Muscle layer of duodenum (tissue), 2 donors: ENCODE results near the gene DNAH9.

Experiments
- H3K27ac ChIP-seq: one replicate; pipeline ENCODE4 v1.7.0; 2013; ENCODE audit warnings: mild to moderate bottlenecking, low read length
- H3K27me3 ChIP-seq: one replicate; pipeline ENCODE4 v1.7.0; 2013; ENCODE audit warnings: low read depth, mild to moderate bottlenecking, control low read depth, low read length
- H3K36me3 ChIP-seq, 2 donors: one replicate each; pipeline ENCODE4 v1.7.0; 2013; ENCODE audit warnings: low read length in 2 of 2, control low read depth in 1 of 2, mild to moderate bottlenecking in 1 of 2; ENCODE audit not compliant: insufficient read depth in 2 of 2, control insufficient read depth in 1 of 2
- H3K4me1 ChIP-seq, 2 donors: one replicate each; pipeline ENCODE4 v1.7.0; 2013; ENCODE audit warnings: low read length in 2 of 2, mild to moderate bottlenecking in 2 of 2, control low read depth in 1 of 2, moderate library complexity in 1 of 2; ENCODE audit not compliant: insufficient read depth in 2 of 2, control insufficient read depth in 1 of 2
- H3K4me3 ChIP-seq, 2 donors: one replicate each; pipeline ENCODE4 v1.7.0; 2013; ENCODE audit warnings: low read length in 2 of 2, low read depth in 1 of 2, mild to moderate bottlenecking in 1 of 2
- H3K9me3 ChIP-seq, 2 donors: one replicate each; pipeline ENCODE4 v1.7.0; 2013; ENCODE audit warnings: low read length in 2 of 2, control low read depth in 1 of 2, mild to moderate bottlenecking in 1 of 2; ENCODE audit not compliant: control insufficient read depth in 1 of 2
- donor health status: healthy.

Gene DNAH9, protein sequence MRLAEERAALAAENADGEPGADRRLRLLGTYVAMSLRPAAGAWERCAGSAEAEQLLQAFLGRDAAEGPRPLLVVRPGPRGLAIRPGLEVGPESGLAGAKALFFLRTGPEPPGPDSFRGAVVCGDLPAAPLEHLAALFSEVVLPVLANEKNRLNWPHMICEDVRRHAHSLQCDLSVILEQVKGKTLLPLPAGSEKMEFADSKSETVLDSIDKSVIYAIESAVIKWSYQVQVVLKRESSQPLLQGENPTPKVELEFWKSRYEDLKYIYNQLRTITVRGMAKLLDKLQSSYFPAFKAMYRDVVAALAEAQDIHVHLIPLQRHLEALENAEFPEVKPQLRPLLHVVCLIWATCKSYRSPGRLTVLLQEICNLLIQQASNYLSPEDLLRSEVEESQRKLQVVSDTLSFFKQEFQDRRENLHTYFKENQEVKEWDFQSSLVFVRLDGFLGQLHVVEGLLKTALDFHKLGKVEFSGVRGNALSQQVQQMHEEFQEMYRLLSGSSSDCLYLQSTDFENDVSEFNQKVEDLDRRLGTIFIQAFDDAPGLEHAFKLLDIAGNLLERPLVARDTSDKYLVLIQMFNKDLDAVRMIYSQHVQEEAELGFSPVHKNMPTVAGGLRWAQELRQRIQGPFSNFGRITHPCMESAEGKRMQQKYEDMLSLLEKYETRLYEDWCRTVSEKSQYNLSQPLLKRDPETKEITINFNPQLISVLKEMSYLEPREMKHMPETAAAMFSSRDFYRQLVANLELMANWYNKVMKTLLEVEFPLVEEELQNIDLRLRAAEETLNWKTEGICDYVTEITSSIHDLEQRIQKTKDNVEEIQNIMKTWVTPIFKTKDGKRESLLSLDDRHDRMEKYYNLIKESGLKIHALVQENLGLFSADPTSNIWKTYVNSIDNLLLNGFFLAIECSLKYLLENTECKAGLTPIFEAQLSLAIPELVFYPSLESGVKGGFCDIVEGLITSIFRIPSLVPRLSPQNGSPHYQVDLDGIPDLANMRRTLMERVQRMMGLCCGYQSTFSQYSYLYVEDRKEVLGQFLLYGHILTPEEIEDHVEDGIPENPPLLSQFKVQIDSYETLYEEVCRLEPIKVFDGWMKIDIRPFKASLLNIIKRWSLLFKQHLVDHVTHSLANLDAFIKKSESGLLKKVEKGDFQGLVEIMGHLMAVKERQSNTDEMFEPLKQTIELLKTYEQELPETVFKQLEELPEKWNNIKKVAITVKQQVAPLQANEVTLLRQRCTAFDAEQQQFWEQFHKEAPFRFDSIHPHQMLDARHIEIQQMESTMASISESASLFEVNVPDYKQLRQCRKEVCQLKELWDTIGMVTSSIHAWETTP (N-terminal part only)

DNA sequence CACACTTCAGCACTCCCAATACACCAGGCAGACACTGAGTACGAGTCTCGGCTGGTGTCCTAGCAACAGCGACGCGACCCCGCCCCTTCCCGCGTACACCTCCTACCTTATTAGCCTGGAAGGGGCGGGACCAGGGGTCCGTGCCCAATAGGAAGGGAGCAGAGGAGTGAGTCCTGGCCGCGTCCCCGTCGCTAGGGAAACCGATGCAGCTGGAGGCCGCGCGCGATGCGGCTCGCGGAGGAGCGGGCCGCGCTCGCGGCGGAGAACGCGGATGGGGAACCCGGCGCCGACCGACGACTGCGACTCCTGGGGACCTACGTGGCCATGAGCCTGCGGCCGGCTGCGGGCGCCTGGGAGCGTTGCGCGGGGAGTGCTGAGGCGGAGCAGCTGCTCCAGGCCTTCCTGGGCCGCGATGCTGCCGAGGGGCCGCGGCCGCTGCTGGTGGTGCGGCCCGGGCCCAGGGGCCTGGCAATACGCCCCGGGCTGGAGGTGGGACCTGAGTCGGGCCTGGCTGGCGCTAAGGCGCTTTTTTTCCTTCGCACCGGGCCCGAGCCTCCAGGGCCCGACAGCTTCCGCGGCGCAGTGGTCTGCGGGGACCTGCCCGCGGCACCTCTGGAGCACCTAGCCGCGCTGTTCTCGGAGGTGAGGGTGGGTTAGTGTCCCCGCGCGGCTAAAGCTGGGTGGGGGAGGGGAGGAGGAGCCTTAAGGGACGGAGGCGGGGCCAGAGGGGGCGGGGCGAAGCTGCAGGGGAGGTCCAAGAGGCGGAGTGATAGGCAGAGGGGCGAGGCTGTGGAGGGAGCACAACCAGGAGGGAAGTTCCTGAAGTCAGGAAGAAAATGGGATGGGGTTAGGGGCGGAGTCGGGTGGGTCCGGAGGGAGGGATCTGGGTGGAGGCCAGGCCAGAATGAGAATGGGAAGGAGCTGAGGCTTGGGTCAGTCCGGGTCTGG is at the start of gene DNAH9:
DNAH9 (plus strand) TSS at position 197 of the 948 bp plus-strand sequence; CDS start at position 226, 29 bp downstream.
- Histone ChIP-seq H3K36me3 (no peaks in the 10 kb centered on the region), H3K4me3 (peak within 1 kb of the TSS; percentile 40 to 77), H3K27me3 (no peaks in the 10 kb centered on the region), H3K27ac (no peak within 1 kb of the TSS), H3K4me1 (no peaks in the 10 kb centered on the region), H3K9me3 (no peaks in the 10 kb centered on the region)

DNA sequence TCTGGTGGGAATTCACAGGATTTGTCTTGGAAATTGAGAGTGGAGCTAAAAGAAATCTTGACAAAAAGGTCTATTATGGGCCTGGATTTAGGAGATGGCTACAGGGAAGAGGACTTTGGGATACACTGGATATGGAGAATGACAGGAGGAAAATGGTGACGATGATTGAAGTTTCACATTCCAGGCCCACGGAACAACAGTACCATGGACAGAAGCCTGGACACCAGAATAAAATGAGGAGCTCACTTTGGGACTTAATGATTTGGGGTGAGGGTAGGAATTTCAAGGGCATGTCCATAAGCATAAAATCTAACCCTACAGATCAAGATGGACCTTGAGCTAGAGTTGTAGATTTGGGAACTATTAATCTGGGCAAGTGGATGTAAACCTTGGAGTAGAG is 47.8 kb upstream of the DNAH9 start:
- no peak overlapping the region for H3K27ac ChIP-seq
- no peaks in the 10 kb centered on the region for H3K9me3 ChIP-seq
- H3K4me3 ChIP-seq, result no peak overlapping the region
- H3K36me3 ChIP-seq, result no peaks in the 10 kb centered on the region
- H3K4me1 ChIP-seq, result no peaks in the 10 kb centered on the region
- H3K27me3 ChIP-seq, result no peaks in the 10 kb centered on the region

DNA sequence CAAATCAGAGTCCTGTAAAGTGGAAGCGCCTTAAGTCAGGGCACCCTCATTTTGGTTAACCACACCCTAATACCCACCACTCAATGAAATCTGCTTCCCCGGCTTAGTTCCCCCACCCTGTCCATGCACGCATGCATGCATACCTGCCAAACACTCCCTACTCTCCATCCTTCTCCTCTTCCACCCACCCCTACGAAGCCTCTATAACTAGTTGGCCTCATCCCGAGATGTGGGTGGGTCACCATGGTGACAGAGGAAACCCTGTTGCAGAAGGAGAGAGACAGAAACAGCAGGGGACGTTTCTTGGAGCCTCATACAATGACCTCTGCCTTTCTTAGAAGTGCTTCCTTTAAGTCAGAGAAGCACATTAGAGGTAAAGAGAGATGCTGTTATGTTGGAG is 46.8 kb upstream of the DNAH9 start:
- H3K27ac ChIP-seq, result no peak overlapping the region

DNA sequence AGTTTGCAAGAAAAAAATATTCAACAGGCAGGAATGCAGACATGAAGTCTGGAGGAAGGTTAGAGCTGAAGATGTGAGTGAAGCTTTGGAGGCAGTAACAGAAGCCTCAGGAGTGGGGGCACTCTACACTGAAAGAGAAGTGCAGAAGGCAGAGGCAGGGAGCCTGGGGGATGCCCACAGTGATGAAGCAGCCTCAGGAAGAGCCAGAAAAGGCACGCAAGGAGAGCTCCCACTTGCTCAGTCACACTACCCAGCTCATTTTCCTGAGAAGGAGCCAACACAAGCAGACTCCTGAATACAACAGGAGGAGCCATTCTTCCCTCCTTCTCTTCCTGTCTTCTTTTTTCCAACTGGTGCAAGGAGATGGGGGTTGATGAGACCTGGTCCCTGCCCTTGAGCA is 45.1 kb upstream of the DNAH9 start:
- Histone ChIP-seq H3K36me3 (no peaks in the 10 kb centered on the region), H3K27me3 (no peaks in the 10 kb centered on the region), H3K4me1 (no peaks in the 10 kb centered on the region), H3K27ac (no peak overlapping the region), H3K4me3 (no peak overlapping the region), H3K9me3 (no peaks in the 10 kb centered on the region)

More for the DNA sequence above, 46.8 kb upstream of the DNAH9 start:
- Histone ChIP-seq H3K4me3 (no peak overlapping the region), H3K9me3 (no peaks in the 10 kb centered on the region), H3K4me1 (no peaks in the 10 kb centered on the region), H3K27me3 (no peaks in the 10 kb centered on the region), H3K36me3 (no peaks in the 10 kb centered on the region)

DNA sequence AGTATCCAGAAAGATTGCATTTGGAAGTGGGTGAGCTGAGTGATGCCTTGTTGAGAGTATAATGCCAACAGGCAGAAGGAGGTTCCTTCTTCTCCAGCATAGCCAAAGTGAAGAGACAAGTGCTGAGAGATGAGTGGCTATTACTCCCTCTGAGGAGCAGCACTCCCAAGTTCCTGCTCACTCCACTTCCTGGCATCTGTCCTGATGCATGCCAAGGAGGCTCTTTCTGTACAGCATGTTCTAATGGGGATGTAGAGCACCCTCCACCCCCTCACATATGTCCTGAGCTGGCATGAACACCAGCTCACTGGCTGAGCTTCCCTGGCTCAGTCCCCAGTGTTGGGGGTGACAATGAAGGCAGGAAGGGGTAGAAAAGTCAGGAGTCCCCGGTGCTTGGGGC is 44.2 kb upstream of the DNAH9 start:
- Histone ChIP-seq H3K27ac (no peak overlapping the region), H3K4me1 (no peaks in the 10 kb centered on the region), H3K4me3 (no peak overlapping the region), H3K36me3 (no peaks in the 10 kb centered on the region), H3K9me3 (no peaks in the 10 kb centered on the region), H3K27me3 (no peaks in the 10 kb centered on the region)

DNA sequence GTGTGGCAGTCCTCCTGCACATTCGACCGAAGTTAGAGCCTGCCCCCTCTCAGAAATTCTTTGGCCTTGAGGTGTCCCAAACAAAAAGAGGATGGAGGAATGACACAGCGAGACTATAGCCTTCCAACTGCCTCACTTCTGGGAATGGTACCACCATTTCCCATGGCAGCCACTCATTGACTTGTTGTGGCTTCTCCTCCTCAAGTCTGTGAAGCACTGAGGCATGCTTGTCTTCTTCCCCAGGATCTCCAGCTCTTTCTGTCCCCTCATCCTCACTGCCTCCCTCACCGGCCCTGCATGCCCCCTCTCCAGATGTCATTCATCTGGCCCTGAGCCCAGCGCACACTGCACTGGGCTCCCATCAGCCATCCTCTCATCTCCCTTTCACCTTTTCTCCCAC is 43.7 kb upstream of the DNAH9 start:
- H3K27ac ChIP-seq, result no peak overlapping the region
- H3K36me3 ChIP-seq, result no peaks in the 10 kb centered on the region
- no peaks in the 10 kb centered on the region for H3K9me3 ChIP-seq
- no peaks in the 10 kb centered on the region for H3K27me3 ChIP-seq
- no peaks in the 10 kb centered on the region for H3K4me1 ChIP-seq
- no peak overlapping the region for H3K4me3 ChIP-seq

DNA sequence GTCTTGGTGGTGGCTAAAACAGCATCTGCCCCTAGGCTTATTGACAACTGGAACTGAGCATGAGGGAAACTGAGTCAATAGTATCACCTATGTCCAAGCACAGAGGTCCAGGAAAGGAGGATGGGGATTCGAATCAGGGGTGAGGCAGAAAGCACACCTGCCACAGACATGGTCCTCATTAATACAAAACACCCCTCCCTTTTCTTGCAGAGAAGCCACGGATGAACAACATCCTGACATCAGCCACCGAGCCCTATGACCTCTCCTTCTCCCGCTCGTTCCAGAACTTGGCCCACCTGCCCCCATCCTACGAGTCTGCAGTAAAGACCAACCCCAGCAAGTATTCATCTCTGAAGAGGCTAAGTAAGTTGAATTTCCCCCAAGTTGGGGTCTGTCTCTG is 42.7 kb upstream of the DNAH9 start:
- Histone ChIP-seq H3K27me3 (no peaks in the 10 kb centered on the region), H3K4me1 (no peaks in the 10 kb centered on the region), H3K4me3 (no peak overlapping the region), H3K27ac (no peak overlapping the region), H3K9me3 (no peaks in the 10 kb centered on the region), H3K36me3 (no peaks in the 10 kb centered on the region)

DNA sequence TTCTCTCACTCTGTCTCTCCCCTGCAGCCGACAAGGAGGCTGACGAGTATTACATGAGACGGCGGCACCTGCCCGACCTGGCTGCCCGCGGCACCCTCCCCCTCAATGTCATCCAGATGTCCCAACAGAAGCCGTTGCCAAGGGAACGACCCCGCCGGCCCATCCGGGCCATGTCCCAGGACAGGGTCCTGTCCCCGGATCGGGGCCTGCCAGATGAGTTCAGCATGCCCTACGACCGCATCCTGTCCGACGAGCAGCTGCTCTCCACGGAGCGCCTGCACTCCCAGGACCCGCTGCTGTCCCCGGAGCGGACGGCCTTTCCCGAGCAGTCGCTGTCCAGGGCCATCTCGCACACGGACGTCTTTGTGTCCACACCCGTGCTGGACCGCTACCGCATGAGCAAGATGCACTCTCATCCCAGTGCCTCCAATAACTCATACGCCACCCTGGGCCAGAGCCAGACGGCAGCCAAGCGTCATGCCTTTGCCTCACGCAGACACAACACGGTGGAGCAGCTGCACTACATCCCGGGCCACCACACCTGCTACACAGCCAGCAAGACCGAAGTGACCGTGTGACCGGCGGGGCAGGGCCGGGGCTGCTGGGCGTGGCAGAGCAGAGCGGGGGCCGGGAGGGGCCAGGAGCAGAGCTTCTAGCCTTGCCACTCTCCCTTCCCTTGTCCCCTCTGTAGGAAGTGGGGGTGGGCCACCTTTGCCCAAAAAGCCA is 40.4 kb upstream of the DNAH9 start:
- Histone ChIP-seq H3K9me3 (no peaks in the 10 kb centered on the region), H3K4me3 (no peak overlapping the region), H3K36me3 (no peaks in the 10 kb centered on the region), H3K27ac (no peak overlapping the region), H3K4me1 (no peaks in the 10 kb centered on the region), H3K27me3 (no peaks in the 10 kb centered on the region)

DNA sequence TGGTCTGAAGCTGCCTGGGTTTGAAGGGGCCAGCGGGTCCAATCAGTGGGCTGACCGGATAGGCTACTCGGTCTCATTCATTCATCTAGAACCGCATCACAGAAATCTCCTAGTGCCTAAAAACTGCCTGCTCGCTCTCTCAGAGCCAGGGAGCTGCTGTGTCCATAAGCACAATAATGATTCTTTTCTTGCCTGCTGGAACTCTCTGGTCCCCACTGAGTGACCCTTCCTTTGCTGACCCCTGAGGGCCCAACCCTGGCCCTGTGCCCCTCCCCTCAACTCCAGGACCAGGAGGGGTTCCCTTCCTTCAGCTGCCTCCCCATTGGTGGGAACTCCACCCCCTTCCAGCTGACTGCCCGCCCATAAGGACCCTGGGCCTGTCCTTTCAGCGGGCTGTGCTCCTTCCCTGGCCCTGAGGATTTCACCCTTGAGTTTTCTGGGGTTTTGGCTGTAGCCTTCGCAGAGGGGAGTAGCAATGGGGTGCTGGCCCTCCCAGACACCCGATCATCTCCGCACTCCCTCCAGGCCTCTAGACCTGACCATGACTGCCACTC is 39.5 kb upstream of the DNAH9 start:
- Histone ChIP-seq H3K9me3 (no peaks in the 10 kb centered on the region), H3K4me1 (no peaks in the 10 kb centered on the region), H3K27me3 (no peaks in the 10 kb centered on the region), H3K27ac (no peak overlapping the region), H3K36me3 (no peaks in the 10 kb centered on the region), H3K4me3 (no peak overlapping the region)

DNA sequence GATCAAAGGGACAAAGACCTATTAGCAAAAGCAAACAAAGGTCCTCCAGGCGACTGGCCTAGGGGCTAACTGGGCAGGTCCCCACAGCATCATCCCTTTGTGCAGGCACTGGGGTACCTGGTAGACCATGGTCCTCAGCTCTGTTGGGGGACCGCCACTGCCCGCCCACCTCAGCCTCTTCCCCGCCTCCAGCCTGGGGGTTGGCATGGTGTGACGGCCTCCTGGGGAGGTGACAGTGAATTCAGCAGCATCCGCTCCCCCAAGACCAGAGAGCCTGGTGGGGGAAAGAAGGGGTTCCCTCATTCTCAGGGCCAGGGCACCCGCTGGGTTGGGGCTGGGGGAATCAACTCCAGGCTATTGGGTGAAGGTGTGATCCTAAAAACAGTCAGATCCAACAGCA is 38.7 kb upstream of the DNAH9 start:
- no peaks in the 10 kb centered on the region for H3K9me3 ChIP-seq
- H3K4me3 ChIP-seq, result no peak overlapping the region
- H3K27ac ChIP-seq, result no peak overlapping the region
- no peaks in the 10 kb centered on the region for H3K36me3 ChIP-seq
- no peaks in the 10 kb centered on the region for H3K4me1 ChIP-seq
- no peaks in the 10 kb centered on the region for H3K27me3 ChIP-seq
